NCI-H510A (cell line): ENCODE data around the gene LRTM2.

Experiments
- DNase-seq: peaks from one replicate; lab custom pipeline; 2025; lab: John Stamatoyannopoulos, UW

LRTM2 gene

GRCh38 chr12:1865284-1865866 is 45.0 kb downstream of the LRTM2 start:
- DNase-seq, result no peak

GRCh38 chr12:1869145-1869544 is 48.8 kb downstream of the LRTM2 start:
- DNase-seq, result no peak

GRCh38 chr12:1870086-1870485 is 49.7 kb downstream of the LRTM2 start:
- no peak for DNase-seq

GRCh38 chr12:1870998-1871917 is 50.9 kb downstream of the LRTM2 start:
- no peak for DNase-seq

GRCh38 chr12:1872001-1872400 is 51.6 kb downstream of the LRTM2 start:
- DNase-seq, result no peak

GRCh38 chr12:1872448-1872847 is 52.1 kb downstream of the LRTM2 start:
- DNase-seq, result no peak

- DNase-seq, result no peak
These were observed 53.5 kb downstream of the LRTM2 start for GRCh38 chr12:1873531-1874510.

GRCh38 chr12:1875608-1876007 is 55.2 kb downstream of the LRTM2 start:
- DNase-seq, result no peak

- DNase-seq, result no peak
These were observed 55.7 kb downstream of the LRTM2 start for GRCh38 chr12:1876086-1876485.

- no peak for DNase-seq
These were observed 57.0 kb downstream of the LRTM2 start for GRCh38 chr12:1877169-1877878.

- DNase-seq, result no peak
These were observed 57.8 kb downstream of the LRTM2 start for GRCh38 chr12:1878214-1878613.

- no peak for DNase-seq
These were observed 58.3 kb downstream of the LRTM2 start for GRCh38 chr12:1878695-1879094.

GRCh38 chr12:1879633-1880032 is 59.3 kb downstream of the LRTM2 start:
- no peak for DNase-seq

GRCh38 chr12:1880153-1880845 is 59.9 kb downstream of the LRTM2 start:
- no peak for DNase-seq

GRCh38 chr12:1880876-1881275 is 60.5 kb downstream of the LRTM2 start:
- no peak for DNase-seq

- DNase-seq, result no peak
These were observed 60.9 kb downstream of the LRTM2 start for GRCh38 chr12:1881301-1881700.

GRCh38 chr12:1881936-1882335 is 61.6 kb downstream of the LRTM2 start:
- DNase-seq, result no peak

GRCh38 chr12:1882405-1882804 is 62.0 kb downstream of the LRTM2 start:
- DNase-seq, result no peak

GRCh38 chr12:1882850-1883470 is 62.6 kb downstream of the LRTM2 start:
- no peak for DNase-seq

- no peak for DNase-seq
These were observed 63.1 kb downstream of the LRTM2 start for GRCh38 chr12:1883513-1883912.

- DNase-seq, result no peak
These were observed 64.3 kb downstream of the LRTM2 start for GRCh38 chr12:1884651-1885050.
